ENCODE results near the gene BEGAIN.

BEGAIN gene

DNA sequence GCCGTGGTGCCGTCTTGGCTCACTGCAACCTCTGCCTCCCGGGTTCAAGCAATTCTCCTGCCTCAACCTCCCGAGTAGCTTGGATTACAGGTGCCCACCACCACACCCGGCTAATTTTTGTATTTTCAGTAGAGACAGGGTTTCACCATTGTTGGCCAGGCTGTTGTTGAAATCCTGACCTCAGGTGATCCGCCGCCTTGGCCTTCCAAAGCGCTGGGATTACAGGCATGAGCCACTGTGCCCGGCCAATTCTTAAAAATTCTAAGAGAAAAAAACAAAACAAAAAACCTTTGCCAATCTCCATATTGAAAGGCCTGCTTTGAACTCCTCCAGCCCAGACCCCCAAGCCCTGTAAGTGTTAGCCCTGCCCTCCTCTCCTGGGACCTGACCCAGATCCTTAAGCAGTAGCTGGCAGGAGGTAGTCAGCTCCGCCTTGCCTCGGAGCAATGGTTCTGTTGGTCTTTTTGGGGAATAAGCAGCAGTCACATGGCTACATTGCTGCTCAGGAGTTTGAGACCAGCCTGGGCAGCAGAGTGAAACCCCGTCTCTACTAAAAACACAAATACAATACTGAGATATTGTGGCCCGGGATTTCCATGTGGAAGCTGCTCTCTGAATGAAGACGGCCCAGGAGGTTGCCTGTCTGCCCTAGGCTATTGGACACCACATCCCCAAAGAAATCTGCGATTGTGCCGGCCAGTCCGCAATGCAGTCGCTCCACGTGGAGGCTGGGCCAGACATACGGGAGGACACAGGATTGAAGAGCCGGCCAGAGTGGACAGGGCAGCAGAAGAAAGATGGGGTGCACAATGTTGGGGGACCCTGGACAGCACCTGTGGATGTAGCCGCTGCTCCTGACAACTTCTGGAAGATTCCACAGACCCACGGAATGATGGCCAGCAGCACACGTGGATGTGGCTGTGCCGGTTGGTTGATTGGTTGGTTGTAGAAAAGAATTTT is 28.8 kb upstream of the BEGAIN start:
- DNase-seq (ENCODE audit: low read depth in 2 of 2), result no peak

DNA sequence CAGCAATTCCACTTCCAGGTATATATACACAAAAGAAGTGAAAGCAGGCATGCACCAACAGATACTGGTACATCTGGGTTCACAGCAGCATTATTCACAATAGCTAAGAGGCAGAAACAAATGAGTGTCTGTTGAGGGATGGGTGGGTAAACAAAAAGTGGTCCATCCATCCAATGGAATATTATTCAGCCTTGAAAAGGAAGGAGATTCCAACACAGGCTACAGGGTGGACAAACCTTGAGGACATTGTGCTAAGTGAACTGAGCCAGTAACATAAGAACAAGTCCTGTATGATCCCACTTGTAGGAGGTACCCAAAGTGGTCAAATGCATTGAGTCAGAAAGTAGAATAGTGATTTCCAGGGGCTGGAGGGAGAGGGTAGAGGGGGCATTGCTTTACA is 27.6 kb upstream of the BEGAIN start:
- no peak for DNase-seq (ENCODE audit: low read depth in 2 of 2)

DNA sequence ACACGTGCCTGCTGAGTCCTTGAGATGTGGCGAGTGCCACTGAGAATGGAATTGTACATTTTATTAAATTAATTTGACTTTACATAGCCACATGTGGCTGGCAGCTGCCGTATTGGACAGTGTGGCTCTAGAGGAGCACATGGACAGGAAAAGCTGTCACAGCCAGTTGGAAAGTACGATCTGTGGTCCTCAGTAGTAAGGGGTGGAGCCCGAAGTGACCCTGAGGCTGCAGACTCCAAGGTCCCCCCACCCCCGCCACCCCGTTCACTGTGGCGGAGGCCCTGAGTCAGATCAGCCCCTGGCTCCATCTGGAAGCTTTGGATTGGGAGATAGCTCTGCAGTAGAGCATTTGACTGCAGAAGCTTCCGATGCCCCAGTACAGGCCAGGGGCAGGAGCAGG is 25.8 kb upstream of the BEGAIN start:
- DNase-seq (ENCODE audit: low read depth in 2 of 2), result no peak

DNA sequence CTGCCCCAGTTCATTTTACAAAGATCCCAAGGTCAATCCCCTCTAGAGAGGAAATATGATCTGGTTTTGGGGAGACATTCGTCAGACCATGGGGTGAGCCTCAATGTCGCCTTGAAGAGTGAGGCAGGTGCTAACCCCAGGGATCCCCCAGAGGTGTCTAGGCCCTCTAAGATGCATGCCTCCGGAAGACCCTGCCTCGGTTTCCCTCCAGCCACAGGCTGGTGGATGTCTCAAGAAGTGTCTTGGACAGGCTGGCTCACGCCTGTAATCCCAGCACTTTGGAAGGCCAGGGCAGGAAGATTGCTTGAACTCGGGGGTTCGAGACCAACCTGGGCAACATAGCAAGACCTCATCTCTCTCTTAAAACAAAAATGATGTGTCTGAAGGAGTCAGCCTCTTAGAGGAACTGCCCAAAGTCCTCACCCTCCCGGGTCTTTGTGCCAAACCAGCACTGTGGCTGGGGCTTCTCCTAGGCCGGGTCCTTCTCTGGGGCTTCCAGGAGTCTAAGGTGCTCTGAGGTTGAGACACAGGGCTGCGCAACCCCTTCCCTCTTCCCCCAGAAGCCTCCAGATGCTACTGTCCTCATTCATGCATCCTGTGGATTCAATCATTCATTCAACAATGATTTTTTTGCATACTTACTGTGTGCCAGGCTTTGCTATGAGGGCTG is 24.7 kb upstream of the BEGAIN start:
- DNase-seq (ENCODE audit: low read depth in 2 of 2), result no peak

DNA sequence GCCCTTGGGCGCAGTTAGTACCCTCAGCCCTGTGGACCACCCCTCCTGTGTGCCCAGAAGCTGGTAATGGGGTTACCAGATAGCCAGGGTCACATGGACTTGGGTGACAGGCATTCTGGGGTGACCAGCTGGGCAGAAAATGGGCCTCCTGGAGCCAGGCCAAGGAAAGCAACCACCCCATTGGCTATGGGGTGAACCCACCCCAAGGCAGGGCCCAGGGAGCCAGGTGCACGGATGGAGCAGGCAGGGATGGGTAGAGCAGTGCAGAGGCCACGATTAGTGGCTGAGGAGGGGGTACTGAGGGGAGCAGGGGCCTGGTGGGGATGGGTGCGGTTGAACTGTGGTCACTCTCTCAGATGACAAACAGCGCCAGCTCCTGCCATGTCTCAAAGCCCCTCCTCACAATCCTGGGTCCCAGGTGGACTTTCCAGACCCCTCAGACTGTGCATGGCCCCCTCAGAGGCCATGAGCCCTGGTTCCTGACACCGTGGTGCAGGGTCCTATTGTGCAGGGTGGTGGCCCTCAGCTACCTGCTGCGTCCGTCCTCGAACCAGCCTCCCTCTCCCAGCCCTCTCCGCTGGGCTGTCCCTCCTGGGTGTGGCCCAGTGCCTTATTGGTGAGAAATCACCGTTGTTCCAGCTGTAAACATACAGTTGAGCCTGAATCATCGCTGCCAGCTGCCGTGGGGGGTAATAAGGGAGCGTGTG is 23.4 kb upstream of the BEGAIN start:
- no peak for DNase-seq (ENCODE audit: low read depth in 2 of 2)

DNA sequence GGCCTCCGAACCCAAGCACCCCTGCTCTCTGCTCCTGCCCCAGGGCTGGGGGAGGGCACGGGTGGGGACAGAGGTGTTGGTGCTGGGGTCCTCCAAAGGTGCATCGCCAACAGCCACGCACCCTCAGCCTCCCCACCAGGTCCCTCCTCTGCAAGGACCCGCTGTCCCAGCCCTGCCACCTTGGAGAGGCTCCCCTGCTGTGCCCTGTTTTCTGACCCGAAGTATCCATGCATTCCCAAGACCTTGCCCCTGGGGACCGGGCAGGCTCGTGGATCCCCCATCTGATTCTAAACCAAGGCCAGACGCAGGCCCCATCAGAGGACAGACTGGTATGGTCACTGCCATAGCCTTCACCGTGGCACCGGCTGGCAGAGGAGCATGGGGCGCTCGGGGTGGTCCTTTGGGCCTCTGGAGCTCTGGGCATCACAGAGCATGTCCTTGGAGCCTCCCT is 22.7 kb upstream of the BEGAIN start:
- DNase-seq (ENCODE audit: low read depth in 2 of 2), result no peak

DNA sequence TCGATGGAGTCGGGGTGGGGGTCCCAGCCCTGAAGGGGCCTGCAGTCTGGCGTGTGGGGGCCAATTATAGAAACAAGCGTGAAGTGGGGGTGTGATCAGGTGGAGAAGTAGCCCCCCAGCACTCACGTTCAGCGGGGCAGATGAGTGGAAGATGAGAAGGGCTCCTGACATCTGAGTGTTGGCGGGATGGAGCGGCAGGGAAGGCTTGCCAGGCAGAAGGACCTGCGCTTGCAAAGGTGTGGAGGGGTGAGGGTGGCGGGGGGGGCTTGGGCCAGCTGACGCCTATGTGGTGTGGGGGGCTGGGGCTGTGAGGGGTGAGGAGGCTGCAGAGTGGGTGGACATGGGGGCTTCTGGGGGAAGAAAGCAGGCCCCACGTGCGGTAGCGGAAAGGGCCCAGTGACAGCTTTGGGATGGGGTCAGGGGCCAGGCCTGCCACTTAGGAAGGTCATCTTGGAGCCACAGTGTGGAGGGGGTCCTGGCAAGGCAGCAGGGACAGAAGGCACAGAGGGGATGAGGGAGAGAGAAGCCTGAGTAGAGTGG is 22.2 kb upstream of the BEGAIN start:
- DNase-seq (ENCODE audit: low read depth in 2 of 2), result no peak

DNA sequence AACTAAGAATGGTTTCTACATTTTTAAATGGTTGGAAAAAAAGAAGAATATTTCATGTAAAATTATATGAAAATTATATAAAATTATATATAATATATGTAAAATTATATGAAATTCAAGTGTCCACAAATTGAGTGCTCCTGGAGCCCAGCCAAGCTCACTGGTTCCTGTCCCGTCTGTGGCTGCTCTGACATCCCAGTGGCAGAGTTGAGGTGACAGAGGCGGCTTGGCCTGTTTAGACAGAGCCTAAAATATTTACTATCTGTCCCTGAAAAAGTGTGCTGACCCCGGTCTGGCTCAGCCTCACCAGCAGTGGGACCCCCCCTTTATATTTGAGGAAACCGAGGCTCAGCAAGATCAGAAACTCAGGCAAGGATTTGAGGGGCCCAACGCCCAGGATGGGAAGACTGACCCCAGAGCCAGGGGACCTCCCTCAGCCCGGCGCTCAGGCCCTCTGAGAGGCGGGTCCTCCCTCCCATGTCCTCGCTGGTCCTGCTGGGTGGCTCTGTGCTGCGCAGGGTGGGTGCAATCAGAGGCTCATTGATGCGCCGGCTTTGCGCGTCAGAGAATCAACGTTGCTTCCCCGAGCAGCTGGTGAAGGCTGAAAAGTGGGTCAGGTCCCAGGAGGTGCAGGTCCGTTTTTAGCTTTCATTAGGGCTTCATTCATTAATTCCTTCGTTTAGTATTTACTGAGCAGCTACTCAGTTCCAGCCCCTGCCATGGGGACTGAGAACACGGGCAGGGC is 21.5 kb upstream of the BEGAIN start:
- DNase-seq (ENCODE audit: low read depth in 2 of 2), result no peak

DNA sequence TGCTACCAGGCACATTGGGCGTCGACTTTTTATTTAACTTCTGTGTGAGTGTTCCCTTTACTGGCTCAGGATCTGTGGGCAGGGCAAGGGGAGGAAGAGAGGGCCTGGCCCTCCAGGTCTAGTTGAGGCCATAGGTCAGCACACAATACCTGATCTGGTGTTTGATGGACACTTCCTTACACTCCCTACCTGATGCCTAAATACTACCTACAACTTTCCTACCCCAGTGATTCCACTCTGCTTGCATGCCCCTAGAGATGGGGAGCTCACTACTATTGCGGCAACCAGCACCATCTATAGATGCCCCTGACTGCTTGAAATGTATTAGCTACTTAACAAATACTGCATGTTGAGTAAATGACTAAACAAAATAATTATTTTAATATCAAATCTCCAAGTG is 20.8 kb upstream of the BEGAIN start:
- DNase-seq (ENCODE audit: low read depth in 2 of 2), result no peak

DNA sequence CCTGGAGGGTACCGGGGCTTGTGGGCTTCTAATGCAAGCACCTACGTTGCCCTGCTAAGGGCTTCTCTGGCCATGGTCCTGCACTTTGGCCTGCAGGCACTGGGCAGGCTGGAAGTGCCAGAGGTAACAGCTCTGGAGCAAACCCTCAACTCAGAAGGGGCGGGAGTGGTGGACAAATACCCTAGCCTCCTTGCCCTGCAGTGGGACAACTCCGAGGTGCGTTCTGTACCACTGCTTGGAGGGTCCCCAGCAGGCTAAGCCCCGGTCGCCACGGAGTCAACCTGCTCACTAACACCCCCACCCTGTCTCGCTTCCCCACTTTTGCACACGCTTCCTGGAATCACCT is 20.4 kb upstream of the BEGAIN start:
- no peak for DNase-seq (ENCODE audit: low read depth in 2 of 2)

DNA sequence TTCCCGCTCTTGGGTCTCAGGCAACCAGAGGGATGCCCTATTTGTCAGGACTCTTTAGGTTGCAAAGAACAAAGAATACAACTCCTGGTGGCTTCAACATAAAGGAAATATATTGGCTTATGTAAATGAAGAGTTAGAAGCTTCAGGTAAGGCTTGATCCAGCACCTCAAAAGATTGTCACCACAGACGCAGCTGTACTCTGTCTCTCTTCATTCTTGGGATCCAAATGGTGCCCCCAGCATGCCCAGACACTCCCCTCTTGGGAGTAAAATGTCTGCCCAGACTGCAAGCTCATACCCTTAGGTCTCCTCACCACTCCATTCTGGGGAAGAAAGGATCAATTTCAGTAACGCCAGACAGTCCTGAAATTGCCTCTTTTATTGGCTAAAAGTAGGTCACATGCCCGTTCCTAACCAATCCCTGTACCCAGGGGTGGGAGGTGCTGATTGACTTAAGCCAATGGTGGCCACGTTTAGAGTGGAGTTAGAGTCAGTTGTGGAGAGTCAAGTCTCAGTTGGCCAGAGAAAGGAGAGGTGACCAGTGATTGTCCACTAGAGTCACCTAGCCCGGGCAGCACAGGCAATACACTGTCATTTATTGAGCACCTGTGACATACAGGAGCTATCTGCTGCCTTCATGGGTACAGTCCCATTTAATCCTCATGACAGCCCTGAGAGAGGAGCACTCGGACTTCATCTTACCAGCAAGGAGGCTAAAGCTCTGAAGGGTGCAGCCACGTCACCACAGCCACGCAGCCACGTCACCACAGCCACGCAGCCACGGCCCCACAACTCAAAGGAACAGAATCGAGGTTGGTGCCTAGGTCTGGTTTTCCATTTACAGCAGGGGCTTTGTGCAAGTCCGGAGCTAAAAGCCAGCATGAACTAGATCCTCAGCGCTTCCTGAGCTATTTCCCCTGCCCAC is 19.7 kb upstream of the BEGAIN start:
- no peak for DNase-seq (ENCODE audit: low read depth in 2 of 2)

DNA sequence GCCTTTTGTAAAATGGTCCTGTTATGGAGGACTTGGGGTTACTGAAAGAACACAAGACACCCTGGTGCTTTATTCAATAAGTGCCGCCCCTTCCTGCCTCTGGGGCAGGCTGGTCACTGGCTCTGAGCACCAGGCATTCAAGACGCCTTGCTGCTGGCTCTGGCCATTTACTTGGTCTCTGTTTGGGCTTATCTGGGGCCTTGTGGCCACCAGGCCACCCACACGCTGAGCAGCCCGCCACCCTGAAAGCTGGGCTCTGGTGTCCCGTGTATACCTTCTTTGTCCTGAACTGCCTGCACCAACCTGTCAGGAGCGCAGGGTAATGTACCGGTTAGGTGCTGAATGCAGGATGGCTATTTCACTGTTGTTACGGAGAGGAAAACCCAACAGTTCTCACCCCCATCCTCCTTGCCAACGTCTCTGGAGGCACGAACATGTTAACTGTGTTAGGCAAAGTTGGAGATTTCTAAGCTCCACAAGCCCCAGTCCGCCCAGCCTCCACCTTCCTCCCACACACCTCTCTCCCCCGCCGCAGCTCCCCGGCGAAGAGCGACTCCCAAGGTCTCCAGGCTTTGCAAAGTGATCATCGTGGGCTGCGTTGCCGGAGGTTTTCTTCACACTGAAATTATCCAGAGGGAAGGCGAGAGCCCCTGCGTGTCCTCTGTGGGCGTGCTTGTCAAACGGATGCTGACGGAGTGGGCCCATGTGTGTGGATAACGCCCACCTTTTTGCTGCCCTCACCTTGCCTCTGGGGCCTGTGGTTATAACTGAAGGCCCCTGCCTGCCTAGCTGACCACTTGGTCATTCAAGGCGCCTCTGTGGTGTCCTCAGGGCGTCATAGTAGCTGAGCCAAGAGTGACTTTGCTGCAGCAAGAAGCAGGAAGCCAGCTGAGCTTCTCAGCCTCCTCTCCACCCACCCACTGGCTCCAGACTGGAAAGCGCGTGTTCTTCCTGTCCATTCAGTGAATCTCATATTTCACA is 18.8 kb upstream of the BEGAIN start:
- no peak for DNase-seq (ENCODE audit: low read depth in 2 of 2)

DNA sequence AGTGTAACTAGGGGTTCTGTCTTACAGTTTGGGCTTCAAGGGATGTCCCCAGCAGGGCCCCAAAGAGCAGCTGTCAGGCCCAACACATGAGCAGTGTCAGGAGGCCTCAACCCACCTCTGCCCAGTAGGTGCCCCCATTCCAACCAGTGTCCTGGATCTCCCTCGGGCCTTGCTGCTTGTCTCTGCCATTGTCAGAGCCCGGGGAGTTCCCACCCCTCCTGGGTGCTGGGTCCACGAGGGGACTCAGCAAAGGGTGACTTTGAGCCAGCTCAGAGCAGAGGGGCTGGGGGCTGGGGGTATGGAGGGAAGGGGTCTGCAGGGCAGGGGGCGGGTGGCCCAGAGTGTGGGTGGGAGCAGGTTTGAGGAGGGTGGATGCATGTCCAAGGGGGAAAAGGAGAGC is 18.0 kb upstream of the BEGAIN start:
- DNase-seq (ENCODE audit: low read depth in 2 of 2), result no peak

DNA sequence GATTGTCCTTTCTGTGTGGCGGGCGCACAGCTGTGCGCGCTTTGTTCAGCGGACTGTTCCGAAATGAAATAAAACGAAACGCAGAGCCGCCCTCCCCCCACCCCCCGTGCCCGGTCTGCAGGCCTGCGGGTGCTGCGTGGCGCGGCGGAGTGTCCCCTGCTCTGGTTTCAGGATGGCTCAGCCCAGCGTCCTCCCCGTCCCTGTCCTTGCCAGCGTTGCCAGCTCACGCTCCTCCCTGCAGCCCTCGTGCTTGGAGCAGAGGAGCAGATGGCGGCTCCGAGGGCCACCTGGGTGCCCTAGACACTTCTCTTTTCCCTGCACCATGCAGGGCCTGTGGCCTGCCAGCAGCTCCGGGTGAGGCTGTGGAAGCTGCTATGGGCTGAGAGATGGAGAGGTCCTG is 17.5 kb upstream of the BEGAIN start:
- no peak for DNase-seq (ENCODE audit: low read depth in 2 of 2)

DNA sequence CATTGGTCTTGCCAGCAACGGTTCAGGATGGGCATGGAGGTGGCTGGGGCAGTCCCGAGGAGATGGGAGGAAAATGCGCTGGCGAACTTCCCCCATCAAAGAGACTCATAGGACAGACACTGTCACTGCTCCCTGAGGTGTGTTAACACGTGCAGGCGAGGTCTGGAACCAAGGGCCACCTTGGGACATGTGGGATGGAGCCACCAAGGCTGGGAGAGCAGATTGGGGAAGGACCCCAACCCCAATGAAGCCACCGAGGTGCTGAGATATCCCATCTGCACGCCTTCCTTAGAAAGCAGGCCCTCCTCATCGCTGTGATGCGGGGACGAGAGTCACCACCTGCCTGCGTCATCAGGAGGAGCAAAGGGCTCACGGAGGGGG is 16.9 kb upstream of the BEGAIN start:
- DNase-seq (ENCODE audit: low read depth in 2 of 2), result no peak

DNA sequence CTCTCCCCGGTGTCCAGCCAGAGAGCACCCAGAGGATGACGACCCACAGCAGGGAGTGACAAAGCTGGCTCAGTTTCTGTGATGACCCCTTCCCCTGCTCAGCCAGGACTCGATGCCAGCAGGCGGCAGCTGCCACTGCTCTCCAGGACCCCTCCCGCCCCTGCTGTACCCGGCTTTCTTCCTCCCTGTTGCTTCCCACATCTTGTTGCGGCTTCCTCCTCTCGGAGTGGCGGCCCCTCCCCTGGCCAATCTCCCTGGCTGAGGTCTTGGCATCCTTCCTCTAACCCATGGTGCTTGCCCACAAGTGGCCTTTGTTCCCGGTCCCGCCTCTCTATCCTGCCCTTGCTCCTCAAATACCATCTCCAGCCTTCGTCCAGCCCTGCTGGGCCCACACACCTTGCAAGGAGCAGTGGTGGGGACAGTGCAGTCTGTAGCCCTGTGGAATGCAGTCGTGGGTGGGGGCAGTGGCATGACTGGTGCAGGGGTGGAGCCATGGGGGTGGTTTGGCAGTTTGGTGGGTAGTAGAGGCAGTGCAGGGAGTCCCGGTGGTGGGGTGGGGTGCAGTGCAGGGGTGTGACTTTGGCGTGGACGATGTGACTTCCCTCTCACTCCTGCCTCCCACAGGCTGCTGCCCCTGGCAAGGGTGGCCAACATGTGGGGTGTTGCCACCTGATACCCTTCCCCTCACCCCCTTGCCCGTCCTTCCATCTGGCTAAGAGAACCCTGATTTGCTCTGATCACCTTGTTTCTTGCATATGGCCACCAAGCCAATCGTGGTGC is 16.3 kb upstream of the BEGAIN start:
- DNase-seq (ENCODE audit: low read depth in 2 of 2), result no peak

DNA sequence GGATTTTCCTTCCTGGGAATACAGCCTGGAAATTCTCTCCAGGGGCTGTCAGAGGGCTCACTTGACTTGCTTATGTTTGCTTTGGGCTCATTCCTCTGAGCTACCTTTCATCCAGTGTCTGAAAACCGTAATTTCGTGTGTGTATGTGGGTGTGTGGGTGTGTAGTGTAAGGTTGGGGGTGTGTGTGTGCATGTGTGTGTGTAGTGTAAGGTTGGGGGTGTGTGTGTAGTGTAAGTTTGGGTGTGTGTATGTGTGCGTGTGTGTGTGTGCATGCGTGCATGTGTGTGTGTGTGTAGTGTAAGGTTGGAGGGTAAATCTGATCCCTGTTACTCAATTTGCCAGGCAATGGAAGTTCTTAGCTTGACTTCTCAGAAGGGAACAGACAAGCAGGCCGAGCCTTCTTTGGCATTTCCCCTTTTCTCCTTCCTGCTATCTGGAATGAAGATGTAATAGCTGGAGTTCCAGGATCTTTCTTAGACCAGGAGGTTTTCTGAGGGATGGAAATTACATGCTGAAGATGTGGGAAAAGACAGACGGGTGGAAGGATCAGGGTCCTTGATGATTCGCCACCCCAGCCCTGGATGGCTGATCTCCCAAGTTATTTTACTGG is 15.5 kb upstream of the BEGAIN start:
- no peak for DNase-seq (ENCODE audit: low read depth in 2 of 2)

DNA sequence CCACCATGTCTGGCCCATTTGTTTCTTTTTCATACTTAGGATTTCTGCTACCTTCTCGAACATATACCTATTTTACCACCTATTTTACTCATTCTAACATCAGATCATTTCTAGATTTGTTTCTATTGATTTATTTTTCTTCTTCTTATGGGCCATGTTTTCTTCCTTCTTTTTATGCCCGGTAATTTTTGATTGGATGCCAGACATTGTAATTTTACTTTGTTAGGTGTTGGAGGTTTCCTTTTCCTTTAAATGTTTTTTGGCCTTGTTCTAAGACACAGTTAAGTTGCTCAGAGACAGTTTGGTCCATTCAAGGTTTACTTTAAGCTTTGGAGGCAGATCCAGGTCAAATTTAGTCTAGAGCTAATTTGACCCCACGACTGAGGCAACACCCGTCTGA is 14.7 kb upstream of the BEGAIN start:
- DNase-seq (ENCODE audit: low read depth in 2 of 2), result no peak
